ENCODE measurements around the gene APOLD1.
"Not testable (repeated sequence)": the region's sequence is repeated elsewhere in the genome, so short reads cannot be mapped to it uniquely, and the experiment has no call there.

Gene APOLD1, protein sequence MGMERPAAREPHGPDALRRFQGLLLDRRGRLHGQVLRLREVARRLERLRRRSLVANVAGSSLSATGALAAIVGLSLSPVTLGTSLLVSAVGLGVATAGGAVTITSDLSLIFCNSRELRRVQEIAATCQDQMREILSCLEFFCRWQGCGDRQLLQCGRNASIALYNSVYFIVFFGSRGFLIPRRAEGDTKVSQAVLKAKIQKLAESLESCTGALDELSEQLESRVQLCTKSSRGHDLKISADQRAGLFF

GRCh38 chr12:12784911-12785814 is at the start of gene APOLD1:
Gene APOLD1, plus strand, starts transcription at chr12:12785659. Its CDS starts 33 bp downstream, at chr12:12785692.
- H3K36me3 Mint-ChIP-seq, result no peaks in the 10 kb centered on the region
- H3K27me3 Mint-ChIP-seq, result no peaks in the 10 kb centered on the region
- peak within 1 kb of the TSS; percentile 81 for H3K27ac Mint-ChIP-seq
- peaks cover 26% of the 10 kb centered on the region for H3K4me1 Mint-ChIP-seq (ENCODE audit: low read depth)
- H3K9me3 Mint-ChIP-seq (ENCODE audit: low read depth), result no peaks in the 10 kb centered on the region
- peak within 1 kb of the TSS; percentile 81 for H3K4me3 Mint-ChIP-seq

DNA sequence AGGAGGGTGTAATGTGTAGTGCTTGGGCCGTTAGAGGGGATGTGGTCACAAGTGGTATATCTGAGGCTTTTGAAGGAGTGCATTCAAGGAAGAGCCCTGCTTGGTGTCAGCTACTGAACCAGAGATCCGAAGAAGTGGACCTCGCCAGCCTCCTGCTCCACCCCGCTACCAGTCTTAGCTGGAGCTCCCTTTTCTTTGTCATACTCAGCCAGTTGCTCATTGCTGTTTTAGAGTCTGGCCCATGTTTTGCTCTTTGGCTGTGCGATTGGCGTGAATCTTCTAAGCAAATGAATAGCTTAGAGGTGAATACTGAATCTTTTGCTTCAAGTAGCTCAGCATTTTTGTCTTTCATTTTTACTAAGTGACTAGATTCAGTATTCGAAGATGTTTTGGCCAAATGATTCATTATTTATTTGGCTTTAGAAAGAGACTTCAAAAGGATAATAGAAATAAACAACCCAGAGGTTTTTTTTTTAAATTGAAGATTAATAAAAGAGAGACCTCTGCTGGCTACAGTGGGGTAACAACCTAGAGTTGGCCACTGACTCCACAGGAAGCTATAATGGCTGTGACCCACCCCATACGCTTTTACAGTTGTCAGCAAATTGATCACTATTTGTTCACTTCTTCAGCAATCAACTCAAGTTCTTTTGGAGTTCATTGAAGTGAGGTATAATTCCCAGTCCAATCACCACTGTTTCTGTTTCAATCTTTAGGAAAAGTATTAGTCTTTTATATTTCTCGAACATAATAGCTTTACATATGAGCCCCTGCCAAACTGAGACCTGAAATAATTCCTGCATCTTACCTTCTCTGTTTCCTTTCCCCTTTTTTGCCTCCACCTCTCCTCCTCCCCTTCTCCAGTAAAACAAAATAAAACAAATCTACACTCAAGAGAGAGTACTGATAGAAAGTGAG is 48.4 kb upstream of the APOLD1 start:
- Mint-ChIP-seq H3K4me3 (peak overlapping the region; percentile 85), H3K27me3 (no peaks in the 10 kb centered on the region), H3K27ac (peak overlapping the region; percentile 96), H3K4me1 (ENCODE audit: low read depth) (peaks cover 42% of the 10 kb centered on the region), H3K9me3 (ENCODE audit: low read depth) (no peaks in the 10 kb centered on the region), H3K36me3 (no peaks in the 10 kb centered on the region)

DNA sequence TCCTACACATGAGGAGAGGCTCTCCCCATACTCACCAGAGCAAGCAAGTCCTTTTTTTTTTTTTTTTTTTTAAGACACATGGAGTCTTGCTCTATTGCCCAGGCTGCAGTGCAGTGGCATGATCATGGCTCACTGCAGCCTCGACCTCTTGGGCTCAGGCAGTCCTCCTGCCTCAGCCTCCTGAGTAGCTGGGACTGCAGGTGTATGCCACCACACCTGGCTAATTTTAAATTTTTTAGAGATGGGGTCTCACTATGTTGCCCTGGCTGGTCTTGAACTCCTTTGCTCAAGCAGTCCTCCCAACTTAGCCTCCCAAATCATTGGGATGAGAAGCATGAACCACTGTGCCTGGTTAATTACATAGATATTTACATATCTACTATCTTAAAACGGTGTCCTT is 47.3 kb upstream of the APOLD1 start:
- not testable (repeated sequence) for H3K36me3 Mint-ChIP-seq; H3K27me3 Mint-ChIP-seq; H3K4me3 Mint-ChIP-seq; H3K27ac Mint-ChIP-seq; H3K9me3 Mint-ChIP-seq (ENCODE audit: low read depth)
- peaks cover 37% of the 10 kb centered on the region for H3K4me1 Mint-ChIP-seq (ENCODE audit: low read depth)

- no peaks in the 10 kb centered on the region for H3K9me3 Mint-ChIP-seq (ENCODE audit: low read depth)
- no peak overlapping the region for H3K4me3 Mint-ChIP-seq
- no peak overlapping the region for H3K27ac Mint-ChIP-seq
Measured at GRCh38 chr12:12741660-12742059, 43.8 kb upstream of the APOLD1 start.

GRCh38 chr12:12744546-12745305 is 40.7 kb upstream of the APOLD1 start:
- no peak overlapping the region for H3K27ac Mint-ChIP-seq
- no peaks in the 10 kb centered on the region for H3K9me3 Mint-ChIP-seq (ENCODE audit: low read depth)
- H3K4me1 Mint-ChIP-seq (ENCODE audit: low read depth), result peaks cover 7% of the 10 kb centered on the region
- no peak overlapping the region for H3K4me3 Mint-ChIP-seq
- no peaks in the 10 kb centered on the region for H3K27me3 Mint-ChIP-seq
- H3K36me3 Mint-ChIP-seq, result peaks cover 9% of the 10 kb centered on the region

More at GRCh38 chr12:12741660-12742059, 43.8 kb upstream of the APOLD1 start:
- no peaks in the 10 kb centered on the region for H3K27me3 Mint-ChIP-seq
- H3K36me3 Mint-ChIP-seq, result peaks cover 4% of the 10 kb centered on the region
- peaks cover 15% of the 10 kb centered on the region for H3K4me1 Mint-ChIP-seq (ENCODE audit: low read depth)

GRCh38 chr12:12745576-12746211 is 39.8 kb upstream of the APOLD1 start:
- Mint-ChIP-seq H3K27me3 (no peaks in the 10 kb centered on the region), H3K36me3 (peaks cover 11% of the 10 kb centered on the region), H3K4me3 (no peak overlapping the region), H3K27ac (no peak overlapping the region), H3K9me3 (ENCODE audit: low read depth) (no peaks in the 10 kb centered on the region), H3K4me1 (ENCODE audit: low read depth) (peaks cover 7% of the 10 kb centered on the region)

DNA sequence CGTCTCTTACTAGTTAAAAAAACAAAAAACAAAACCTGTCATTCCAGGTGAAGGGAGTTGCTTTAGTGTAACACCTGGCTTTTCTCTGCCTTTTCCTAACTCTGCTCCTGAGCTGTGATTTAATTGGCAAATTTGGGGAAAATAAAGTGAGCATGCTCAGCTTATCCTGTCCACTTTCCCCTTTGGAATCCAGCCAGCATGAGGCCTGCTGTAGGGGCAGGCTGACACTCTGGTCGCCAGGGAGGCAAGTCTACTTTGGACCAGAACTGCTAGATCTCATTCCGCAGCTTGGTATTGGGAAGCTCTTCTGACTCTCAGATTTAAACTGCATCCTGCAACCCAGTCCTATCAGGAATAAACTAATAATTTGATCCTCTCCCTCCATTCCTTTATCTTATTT is 38.2 kb upstream of the APOLD1 start:
- H3K27me3 Mint-ChIP-seq, result no peaks in the 10 kb centered on the region
- H3K9me3 Mint-ChIP-seq (ENCODE audit: low read depth), result no peaks in the 10 kb centered on the region
- peaks cover 4% of the 10 kb centered on the region for H3K4me1 Mint-ChIP-seq (ENCODE audit: low read depth)
- no peak overlapping the region for H3K4me3 Mint-ChIP-seq
- H3K27ac Mint-ChIP-seq, result no peak overlapping the region
- peaks cover 13% of the 10 kb centered on the region for H3K36me3 Mint-ChIP-seq

- H3K4me3 Mint-ChIP-seq, result no peak overlapping the region
- H3K9me3 Mint-ChIP-seq (ENCODE audit: low read depth), result no peaks in the 10 kb centered on the region
- H3K27me3 Mint-ChIP-seq, result no peaks in the 10 kb centered on the region
- H3K36me3 Mint-ChIP-seq, result peaks cover 11% of the 10 kb centered on the region
- no peak overlapping the region for H3K27ac Mint-ChIP-seq
- H3K4me1 Mint-ChIP-seq (ENCODE audit: low read depth), result peaks cover 4% of the 10 kb centered on the region
Measured at GRCh38 chr12:12748044-12748443, 37.4 kb upstream of the APOLD1 start.

DNA sequence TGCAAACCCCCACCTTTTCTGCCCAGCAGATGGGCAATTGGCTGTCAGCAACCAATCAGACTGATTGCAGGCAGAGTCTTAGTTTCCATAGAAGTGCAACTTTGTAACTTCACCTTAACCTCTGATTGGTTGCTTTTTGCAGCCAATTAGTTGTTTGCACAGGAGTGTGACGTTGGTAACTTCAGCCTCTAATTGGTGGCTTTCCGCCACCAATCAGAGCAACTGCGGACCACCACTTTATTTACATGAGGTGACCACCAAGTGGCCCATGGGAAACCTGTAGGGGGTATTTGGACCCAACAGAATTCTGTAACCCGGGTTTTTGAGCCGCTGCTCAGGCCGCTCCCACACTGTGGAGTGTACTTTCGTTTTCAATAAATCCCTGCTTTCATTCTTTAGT is 36.0 kb upstream of the APOLD1 start:
- H3K36me3 Mint-ChIP-seq, result peaks cover 9% of the 10 kb centered on the region
- H3K27me3 Mint-ChIP-seq, result no peaks in the 10 kb centered on the region
- no peak overlapping the region for H3K4me3 Mint-ChIP-seq
- no peaks in the 10 kb centered on the region for H3K9me3 Mint-ChIP-seq (ENCODE audit: low read depth)
- H3K27ac Mint-ChIP-seq, result no peak overlapping the region
- peaks cover 4% of the 10 kb centered on the region for H3K4me1 Mint-ChIP-seq (ENCODE audit: low read depth)

DNA sequence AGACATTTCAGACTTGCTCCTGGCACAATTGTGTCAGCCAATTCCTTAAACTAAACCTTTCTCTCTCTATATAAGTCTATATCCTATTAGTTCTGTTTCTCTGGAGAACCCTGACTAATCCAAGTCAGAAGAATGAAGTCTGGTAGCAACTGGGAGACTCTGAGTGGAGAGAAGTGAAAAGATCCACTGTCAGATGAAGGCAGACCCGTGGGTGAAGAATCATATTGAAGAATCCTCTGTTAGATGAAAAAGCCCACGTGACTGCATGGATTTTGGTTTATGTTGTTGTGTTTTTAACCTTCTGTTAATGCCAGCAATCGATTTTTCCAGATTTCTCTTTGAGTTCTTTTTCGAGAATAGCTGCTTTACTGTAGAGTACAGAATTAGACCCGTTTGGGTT is 29.5 kb upstream of the APOLD1 start:
- Mint-ChIP-seq H3K4me1 (ENCODE audit: low read depth) (no peaks in the 10 kb centered on the region), H3K27me3 (no peaks in the 10 kb centered on the region), H3K27ac (no peak overlapping the region), H3K9me3 (ENCODE audit: low read depth) (no peaks in the 10 kb centered on the region), H3K36me3 (peaks cover 5% of the 10 kb centered on the region), H3K4me3 (no peak overlapping the region)

DNA sequence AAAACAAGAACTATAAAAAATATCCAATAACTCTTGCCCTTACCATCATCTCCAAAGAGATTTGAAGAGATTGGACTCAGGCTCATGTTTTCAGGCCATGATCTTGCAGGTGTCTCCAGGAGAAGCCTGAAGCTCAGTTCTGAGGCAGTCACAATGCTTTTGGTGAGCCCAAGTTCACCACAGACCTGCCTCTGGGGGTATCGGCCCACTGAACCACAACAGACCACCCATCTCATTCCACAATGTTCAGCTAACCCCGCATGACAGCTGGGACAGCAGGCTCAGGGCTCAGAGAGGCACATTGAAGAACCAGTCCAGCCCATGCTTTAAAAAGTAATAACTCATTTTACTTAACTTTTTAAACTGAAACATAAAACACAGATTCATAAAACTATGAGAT is 28.3 kb upstream of the APOLD1 start:
- peaks cover 6% of the 10 kb centered on the region for H3K36me3 Mint-ChIP-seq

GRCh38 chr12:12759234-12759915 is 26.1 kb upstream of the APOLD1 start:
- Mint-ChIP-seq H3K27me3 (no peaks in the 10 kb centered on the region), H3K9me3 (ENCODE audit: low read depth) (no peaks in the 10 kb centered on the region), H3K27ac (no peak overlapping the region), H3K4me3 (no peak overlapping the region), H3K36me3 (peaks cover 6% of the 10 kb centered on the region), H3K4me1 (ENCODE audit: low read depth) (no peaks in the 10 kb centered on the region)

More for the DNA sequence above, 28.3 kb upstream of the APOLD1 start:
- H3K4me1 Mint-ChIP-seq (ENCODE audit: low read depth), result no peaks in the 10 kb centered on the region
- H3K27me3 Mint-ChIP-seq, result no peaks in the 10 kb centered on the region
- no peak overlapping the region for H3K27ac Mint-ChIP-seq
- no peak overlapping the region for H3K4me3 Mint-ChIP-seq
- no peaks in the 10 kb centered on the region for H3K9me3 Mint-ChIP-seq (ENCODE audit: low read depth)

DNA sequence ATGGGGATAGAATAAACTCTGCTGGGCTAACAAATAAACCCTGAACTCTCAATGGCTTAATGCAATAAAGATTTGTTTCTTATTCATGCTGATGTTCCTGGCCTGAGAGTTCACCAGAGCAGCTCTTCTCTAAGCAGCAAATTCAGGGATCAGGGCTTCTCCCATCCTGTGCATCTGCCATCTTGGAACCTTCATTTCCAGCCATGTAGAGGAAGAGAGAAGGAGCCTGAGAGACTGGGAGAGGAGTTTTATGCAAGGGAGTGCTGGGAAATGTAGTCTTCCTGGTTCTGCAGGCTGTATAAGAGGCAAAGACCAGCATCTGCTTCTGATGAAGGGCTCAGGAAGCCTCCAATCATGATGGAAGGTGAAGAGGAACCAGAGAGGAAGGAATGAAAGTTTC is 20.6 kb upstream of the APOLD1 start:
- no peak overlapping the region for H3K27ac Mint-ChIP-seq
- H3K4me3 Mint-ChIP-seq, result no peak overlapping the region
- H3K4me1 Mint-ChIP-seq (ENCODE audit: low read depth), result no peaks in the 10 kb centered on the region
- H3K9me3 Mint-ChIP-seq (ENCODE audit: low read depth), result peaks cover 2% of the 10 kb centered on the region
- H3K27me3 Mint-ChIP-seq, result no peaks in the 10 kb centered on the region
- peaks cover 10% of the 10 kb centered on the region for H3K36me3 Mint-ChIP-seq
